Measurements from ENCODE around the gene CLTB. TPM values are rescaled to one million over a fixed set of nuclear protein-coding genes. Genes with fewer than 3 reads are reported as not detected.

CLTB gene
- polyA plus RNA-seq, 3 donors: 63.2 to 87.6 (median 75.2) TPM

DNA sequence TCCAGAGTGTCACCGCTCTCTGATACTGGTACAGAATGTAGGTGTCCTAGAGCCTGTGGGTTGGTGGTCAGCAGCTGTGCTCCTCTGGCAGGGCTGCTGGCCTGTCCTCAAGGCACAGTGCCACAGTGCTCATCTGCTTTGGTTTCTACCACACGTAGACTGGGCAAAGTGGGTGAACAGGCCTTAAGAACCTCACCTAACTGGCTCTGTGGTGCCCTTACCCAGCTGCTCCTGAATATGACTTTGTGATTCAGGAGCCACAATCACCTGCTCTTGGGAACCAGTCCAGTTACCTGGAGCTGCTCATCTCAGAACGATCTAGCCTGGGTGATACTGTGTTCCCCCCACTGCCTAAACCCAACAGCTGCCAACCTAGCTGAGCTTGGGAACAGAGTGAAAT lies 34.4 kb downstream of the CLTB start:
- Histone ChIP-seq H2AFZ (ENCODE audit: insufficient read depth, low read depth, low read length, poor library complexity, severe bottlenecking) (no peak overlapping the region), H3K79me2 (ENCODE audit: insufficient read depth, low read length) (peaks cover 13% of the 10 kb centered on the region), H3K27me3 (ENCODE audit: control insufficient read depth in 2 of 2, insufficient read depth in 2 of 2, low read length in 2 of 2) (no peaks in the 10 kb centered on the region), H3K27ac (ENCODE audit: low read depth in 1 of 2, low read length in 2 of 2) (no peak overlapping the region), H3K36me3 (replicated peaks in 1 of 2; ENCODE audit: control insufficient read depth in 1 of 2, insufficient read depth in 2 of 2, low read length in 2 of 2) (peaks cover 39 to 62% of the 10 kb centered on the region in 2 donors), H3K4me3 (replicated peaks in 1 of 3; ENCODE audit: low read depth in 2 of 3, low read length in 3 of 3) (no peak overlapping the region), H3K9me3 (replicated peaks in 1 of 2; ENCODE audit: control insufficient read depth in 1 of 2, insufficient read depth in 1 of 2, low read length in 2 of 2) (no peaks in the 10 kb centered on the region), H3K4me2 (replicated peaks; ENCODE audit: extremely low read depth, low read length, poor library complexity, severe bottlenecking) (no peak overlapping the region), H4K20me1 (ENCODE audit: insufficient read depth, low read length) (peaks cover 9% of the 10 kb centered on the region), H3K4me1 (ENCODE audit: control insufficient read depth in 1 of 2, insufficient read depth in 2 of 2, low read length in 2 of 2) (peaks cover 0 to 4% of the 10 kb centered on the region in 2 donors), H3K9ac (ENCODE audit: insufficient read depth, low read length, poor library complexity, severe bottlenecking) (no peak overlapping the region)
- intact Hi-C loops (cut with micrococcal nuclease): loop anchor here in 1 of 2 donors (10.0 kb wide), 1 partner anchor 153 kb away; the partner anchor contains the start of gene RNF44
- WGBS (ENCODE audit: insufficient coverage): 100% methylated on average over 2 of the region's 3 CpGs
- Mint-ChIP-seq H3K36me3 (peaks cover 47 to 54% of the 10 kb centered on the region in 2 donors), H3K27ac (no peak overlapping the region), H3K27me3 (ENCODE audit: low read depth in 3 of 3) (peaks cover 0 to 2% (median 0%) of the 10 kb centered on the region in 3 donors), H3K4me1 (peaks cover 12% of the 10 kb centered on the region), H3K4me3 (no peak overlapping the region), H3K9me3 (no peaks in the 10 kb centered on the region)
- no peak for DNase-seq
- TF ChIP-seq, protein P1, sequence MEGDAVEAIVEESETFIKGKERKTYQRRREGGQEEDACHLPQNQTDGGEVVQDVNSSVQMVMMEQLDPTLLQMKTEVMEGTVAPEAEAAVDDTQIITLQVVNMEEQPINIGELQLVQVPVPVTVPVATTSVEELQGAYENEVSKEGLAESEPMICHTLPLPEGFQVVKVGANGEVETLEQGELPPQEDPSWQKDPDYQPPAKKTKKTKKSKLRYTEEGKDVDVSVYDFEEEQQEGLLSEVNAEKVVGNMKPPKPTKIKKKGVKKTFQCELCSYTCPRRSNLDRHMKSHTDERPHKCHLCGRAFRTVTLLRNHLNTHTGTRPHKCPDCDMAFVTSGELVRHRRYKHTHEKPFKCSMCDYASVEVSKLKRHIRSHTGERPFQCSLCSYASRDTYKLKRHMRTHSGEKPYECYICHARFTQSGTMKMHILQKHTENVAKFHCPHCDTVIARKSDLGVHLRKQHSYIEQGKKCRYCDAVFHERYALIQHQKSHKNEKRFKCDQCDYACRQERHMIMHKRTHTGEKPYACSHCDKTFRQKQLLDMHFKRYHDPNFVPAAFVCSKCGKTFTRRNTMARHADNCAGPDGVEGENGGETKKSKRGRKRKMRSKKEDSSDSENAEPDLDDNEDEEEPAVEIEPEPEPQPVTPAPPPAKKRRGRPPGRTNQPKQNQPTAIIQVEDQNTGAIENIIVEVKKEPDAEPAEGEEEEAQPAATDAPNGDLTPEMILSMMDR (IDR thresholded peaks at IDR 0.05): no peak

DNA sequence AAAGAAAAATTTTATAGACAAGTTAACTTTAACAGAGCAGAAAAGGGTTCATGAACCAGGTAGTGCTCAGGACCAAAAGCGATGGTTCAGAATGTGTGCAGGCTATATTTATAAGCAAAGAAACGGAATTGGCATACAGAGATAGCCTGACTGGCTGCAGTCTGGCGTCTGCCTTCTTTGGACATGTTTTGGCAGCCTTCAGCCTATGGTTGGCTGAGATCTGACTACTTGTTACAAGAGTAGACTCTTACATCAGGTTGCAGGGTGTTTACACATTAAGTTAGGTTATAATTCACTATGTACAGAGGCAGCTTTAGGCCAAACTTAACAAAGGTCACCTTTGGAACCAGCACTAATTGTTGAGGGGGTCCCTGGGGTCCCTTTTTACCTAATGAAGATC lies 34.9 kb downstream of the CLTB start:
- H3K9ac ChIP-seq (ENCODE audit: insufficient read depth, low read length, poor library complexity, severe bottlenecking): no peak overlapping the region
- H3K79me2 ChIP-seq (ENCODE audit: insufficient read depth, low read length): peaks cover 7% of the 10 kb centered on the region
- 96% methylated on average over 3 of the region's 3 CpGs for WGBS (ENCODE audit: insufficient coverage)
- DNase-seq: no peak
- intact Hi-C loops (cut with micrococcal nuclease): loop anchor here in 1 of 2 donors (10.0 kb wide), 1 partner anchor 153 kb away; the partner anchor contains the start of gene RNF44
- H3K4me2 ChIP-seq (replicated peaks; ENCODE audit: extremely low read depth, low read length, poor library complexity, severe bottlenecking): no peak overlapping the region
- TF ChIP-seq, protein P1 (IDR thresholded peaks at IDR 0.05): no peak
- Mint-ChIP-seq H3K4me1 (peaks cover 6% of the 10 kb centered on the region), H3K9me3 (no peaks in the 10 kb centered on the region), H3K27me3 (ENCODE audit: low read depth in 3 of 3) (peaks cover 0 to 2% (median 0%) of the 10 kb centered on the region in 3 donors), H3K36me3 (peaks cover 44 to 48% of the 10 kb centered on the region in 2 donors), H3K4me3 (no peak overlapping the region), H3K27ac (no peak overlapping the region)
- H3K36me3 ChIP-seq (replicated peaks in 1 of 2; ENCODE audit: control insufficient read depth in 1 of 2, insufficient read depth in 2 of 2, low read length in 2 of 2): peaks cover 39 to 58% of the 10 kb centered on the region in 2 donors
- H3K4me1 ChIP-seq (ENCODE audit: control insufficient read depth in 1 of 2, insufficient read depth in 2 of 2, low read length in 2 of 2): no peaks in the 10 kb centered on the region
- no peak overlapping the region for H3K27ac ChIP-seq (ENCODE audit: low read depth in 1 of 2, low read length in 2 of 2)
- no peak overlapping the region for H2AFZ ChIP-seq (ENCODE audit: insufficient read depth, low read depth, low read length, poor library complexity, severe bottlenecking)
- no peaks in the 10 kb centered on the region for H3K27me3 ChIP-seq (ENCODE audit: control insufficient read depth in 2 of 2, insufficient read depth in 2 of 2, low read length in 2 of 2)
- no peak overlapping the region for H3K4me3 ChIP-seq (replicated peaks in 1 of 3; ENCODE audit: low read depth in 2 of 3, low read length in 3 of 3)
- no peaks in the 10 kb centered on the region for H3K9me3 ChIP-seq (replicated peaks in 1 of 2; ENCODE audit: control insufficient read depth in 1 of 2, insufficient read depth in 1 of 2, low read length in 2 of 2)
- H4K20me1 ChIP-seq (ENCODE audit: insufficient read depth, low read length): peaks cover 5% of the 10 kb centered on the region
